ENCODE data around the gene EAF1. TPM values are rescaled to one million over a fixed set of nuclear protein-coding genes. Genes with fewer than 3 reads are reported as not detected.

The EAF1 gene
- total and polyA plus RNA-seq, 2 donors (not counting 1 experiment from before 2014, with no cell fraction given): 11.1 to 22.6 TPM

DNA sequence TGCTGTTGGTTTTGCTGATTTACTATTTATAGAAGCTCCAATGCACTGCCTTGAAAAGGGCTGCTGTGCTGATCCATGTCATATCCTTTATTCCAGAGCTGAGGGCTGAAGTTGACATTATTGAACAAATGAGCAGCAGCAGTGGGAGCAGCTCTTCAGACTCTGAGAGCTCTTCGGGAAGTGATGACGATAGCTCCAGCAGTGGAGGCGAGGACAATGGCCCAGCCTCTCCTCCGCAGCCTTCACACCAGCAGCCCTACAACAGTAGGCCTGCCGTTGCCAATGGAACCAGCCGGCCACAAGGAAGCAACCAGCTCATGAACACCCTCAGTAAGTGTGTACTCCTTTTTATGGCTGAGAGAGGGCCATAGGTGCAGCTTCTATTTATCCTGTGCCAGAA is 8.8 kb downstream of the EAF1 start:
- Histone ChIP-seq H3K4me2 (ENCODE audit: extremely low read depth, insufficient read depth, low read length) (no peak overlapping the region), H4K20me1 (ENCODE audit: control insufficient read depth, extremely low read depth, insufficient read depth, low read length) (no peaks in the 10 kb centered on the region), H3K4me1 (ENCODE audit: control insufficient read depth, extremely low read depth, insufficient read depth, low read length) (no peaks in the 10 kb centered on the region), H3K27me3 (ENCODE audit: control insufficient read depth, insufficient read depth, low read length) (no peaks in the 10 kb centered on the region), H3K9ac (ENCODE audit: insufficient read depth, low read length) (no peak overlapping the region), H3K4me3 (replicated peaks in 1 of 4; ENCODE audit: control extremely low read depth in 1 of 4, insufficient read depth in 1 of 4, low read depth in 3 of 4, low read length in 4 of 4) (no peak overlapping the region), H2AFZ (ENCODE audit: low read length) (no peak overlapping the region), H3K36me3 (ENCODE audit: control insufficient read depth, insufficient read depth, low read length) (peaks cover 15% of the 10 kb centered on the region), H3K27ac (ENCODE audit: insufficient read depth, low read length) (no peak overlapping the region), H3K79me2 (ENCODE audit: control insufficient read depth, insufficient read depth, low read length) (peaks cover 4% of the 10 kb centered on the region), H3K9me3 (ENCODE audit: control insufficient read depth, insufficient read depth, low read depth, low read length) (no peaks in the 10 kb centered on the region)
- DNase-seq (ENCODE audit: low read depth in 2 of 2): no peak
- no peak for TF ChIP-seq EZH2 (IDR thresholded peaks at IDR 0.05; ENCODE audit: low read length, missing control alignments)
- TF ChIP-seq, protein P1, sequence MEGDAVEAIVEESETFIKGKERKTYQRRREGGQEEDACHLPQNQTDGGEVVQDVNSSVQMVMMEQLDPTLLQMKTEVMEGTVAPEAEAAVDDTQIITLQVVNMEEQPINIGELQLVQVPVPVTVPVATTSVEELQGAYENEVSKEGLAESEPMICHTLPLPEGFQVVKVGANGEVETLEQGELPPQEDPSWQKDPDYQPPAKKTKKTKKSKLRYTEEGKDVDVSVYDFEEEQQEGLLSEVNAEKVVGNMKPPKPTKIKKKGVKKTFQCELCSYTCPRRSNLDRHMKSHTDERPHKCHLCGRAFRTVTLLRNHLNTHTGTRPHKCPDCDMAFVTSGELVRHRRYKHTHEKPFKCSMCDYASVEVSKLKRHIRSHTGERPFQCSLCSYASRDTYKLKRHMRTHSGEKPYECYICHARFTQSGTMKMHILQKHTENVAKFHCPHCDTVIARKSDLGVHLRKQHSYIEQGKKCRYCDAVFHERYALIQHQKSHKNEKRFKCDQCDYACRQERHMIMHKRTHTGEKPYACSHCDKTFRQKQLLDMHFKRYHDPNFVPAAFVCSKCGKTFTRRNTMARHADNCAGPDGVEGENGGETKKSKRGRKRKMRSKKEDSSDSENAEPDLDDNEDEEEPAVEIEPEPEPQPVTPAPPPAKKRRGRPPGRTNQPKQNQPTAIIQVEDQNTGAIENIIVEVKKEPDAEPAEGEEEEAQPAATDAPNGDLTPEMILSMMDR (conservative IDR thresholded peaks at IDR 0.05 in 1 of 2, IDR thresholded peaks at IDR 0.05 in 1 of 2; ENCODE audit: low read depth in 1 of 2, low read length in 2 of 2): no peak

GRCh38 chr3:15438983-15439382 is 11.6 kb downstream of the EAF1 start:
- no peaks in the 10 kb centered on the region for H3K4me1 ChIP-seq (ENCODE audit: control insufficient read depth, extremely low read depth, insufficient read depth, low read length)
- DNase-seq (ENCODE audit: low read depth in 2 of 2): peak in 1 of 2 donors; percentile 58
- no peaks in the 10 kb centered on the region for H3K79me2 ChIP-seq (ENCODE audit: control insufficient read depth, insufficient read depth, low read length)
- H3K9me3 ChIP-seq (ENCODE audit: control insufficient read depth, insufficient read depth, low read depth, low read length): no peaks in the 10 kb centered on the region
- H3K36me3 ChIP-seq (ENCODE audit: control insufficient read depth, insufficient read depth, low read length): peaks cover 11% of the 10 kb centered on the region
- no peak overlapping the region for H3K4me2 ChIP-seq (ENCODE audit: extremely low read depth, insufficient read depth, low read length)
- no peak overlapping the region for H3K4me3 ChIP-seq (replicated peaks in 1 of 4; ENCODE audit: control extremely low read depth in 1 of 4, insufficient read depth in 1 of 4, low read depth in 3 of 4, low read length in 4 of 4)
- no peak for TF ChIP-seq EZH2 (IDR thresholded peaks at IDR 0.05; ENCODE audit: low read length, missing control alignments)
- TF ChIP-seq, protein P1 (conservative IDR thresholded peaks at IDR 0.05 in 1 of 2, IDR thresholded peaks at IDR 0.05 in 1 of 2; ENCODE audit: low read depth in 1 of 2, low read length in 2 of 2): no peak
- no peak overlapping the region for H3K27ac ChIP-seq (ENCODE audit: insufficient read depth, low read length)
- no peaks in the 10 kb centered on the region for H3K27me3 ChIP-seq (ENCODE audit: control insufficient read depth, insufficient read depth, low read length)
- no peak overlapping the region for H2AFZ ChIP-seq (ENCODE audit: low read length)
- H3K9ac ChIP-seq (ENCODE audit: insufficient read depth, low read length): no peak overlapping the region
- no peaks in the 10 kb centered on the region for H4K20me1 ChIP-seq (ENCODE audit: control insufficient read depth, extremely low read depth, insufficient read depth, low read length)

GRCh38 chr3:15439476-15439875 is 12.1 kb downstream of the EAF1 start:
- Histone ChIP-seq H4K20me1 (ENCODE audit: control insufficient read depth, extremely low read depth, insufficient read depth, low read length) (no peaks in the 10 kb centered on the region), H3K27ac (ENCODE audit: insufficient read depth, low read length) (peak overlapping the region; percentile 13), H3K79me2 (ENCODE audit: control insufficient read depth, insufficient read depth, low read length) (no peaks in the 10 kb centered on the region), H3K4me2 (ENCODE audit: extremely low read depth, insufficient read depth, low read length) (no peak overlapping the region), H3K4me1 (ENCODE audit: control insufficient read depth, extremely low read depth, insufficient read depth, low read length) (no peaks in the 10 kb centered on the region), H3K4me3 (replicated peaks in 1 of 4; ENCODE audit: control extremely low read depth in 1 of 4, insufficient read depth in 1 of 4, low read depth in 3 of 4, low read length in 4 of 4) (no peak overlapping the region), H3K9ac (ENCODE audit: insufficient read depth, low read length) (no peak overlapping the region), H3K9me3 (ENCODE audit: control insufficient read depth, insufficient read depth, low read depth, low read length) (no peaks in the 10 kb centered on the region), H3K36me3 (ENCODE audit: control insufficient read depth, insufficient read depth, low read length) (peaks cover 9% of the 10 kb centered on the region), H2AFZ (ENCODE audit: low read length) (no peak overlapping the region), H3K27me3 (ENCODE audit: control insufficient read depth, insufficient read depth, low read length) (no peaks in the 10 kb centered on the region)
- TF ChIP-seq, protein P1 (conservative IDR thresholded peaks at IDR 0.05 in 1 of 2, IDR thresholded peaks at IDR 0.05 in 1 of 2; ENCODE audit: low read depth in 1 of 2, low read length in 2 of 2): no peak
- TF ChIP-seq EZH2 (IDR thresholded peaks at IDR 0.05; ENCODE audit: low read length, missing control alignments): no peak
- DNase-seq (ENCODE audit: low read depth in 2 of 2): peak in 1 of 2 donors; percentile 63
